ENCODE measurements around the gene GPR137B.

Gene GPR137B, protein sequence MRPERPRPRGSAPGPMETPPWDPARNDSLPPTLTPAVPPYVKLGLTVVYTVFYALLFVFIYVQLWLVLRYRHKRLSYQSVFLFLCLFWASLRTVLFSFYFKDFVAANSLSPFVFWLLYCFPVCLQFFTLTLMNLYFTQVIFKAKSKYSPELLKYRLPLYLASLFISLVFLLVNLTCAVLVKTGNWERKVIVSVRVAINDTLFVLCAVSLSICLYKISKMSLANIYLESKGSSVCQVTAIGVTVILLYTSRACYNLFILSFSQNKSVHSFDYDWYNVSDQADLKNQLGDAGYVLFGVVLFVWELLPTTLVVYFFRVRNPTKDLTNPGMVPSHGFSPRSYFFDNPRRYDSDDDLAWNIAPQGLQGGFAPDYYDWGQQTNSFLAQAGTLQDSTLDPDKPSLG

GRCh38 chr1:236142253-236143103 is at the start of gene GPR137B:
TSS of gene GPR137B (plus strand) at chr1:236142539. CDS start at chr1:236142623, 84 bp downstream.
- DNase-seq: peak; percentile 63

DNA sequence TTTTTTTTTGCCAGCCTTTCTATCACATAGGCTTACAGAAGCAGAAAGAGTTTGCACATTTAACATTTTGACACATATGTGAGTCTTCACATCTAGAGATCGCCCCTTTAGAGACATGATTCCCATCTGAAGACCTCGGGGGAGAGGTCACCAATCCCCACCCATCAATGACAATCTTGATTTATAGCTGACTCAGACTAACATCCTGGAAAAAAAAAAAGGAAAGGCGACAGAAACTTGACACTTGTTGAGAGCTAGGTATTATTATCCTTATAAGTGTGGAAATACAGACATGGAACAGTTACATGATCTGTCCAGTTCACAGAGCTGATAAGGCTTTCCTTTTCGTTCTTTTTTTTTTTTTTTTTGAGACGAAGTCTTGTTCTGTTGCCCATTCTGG is 49.4 kb upstream of the GPR137B start:
- DNase-seq: no peak

DNA sequence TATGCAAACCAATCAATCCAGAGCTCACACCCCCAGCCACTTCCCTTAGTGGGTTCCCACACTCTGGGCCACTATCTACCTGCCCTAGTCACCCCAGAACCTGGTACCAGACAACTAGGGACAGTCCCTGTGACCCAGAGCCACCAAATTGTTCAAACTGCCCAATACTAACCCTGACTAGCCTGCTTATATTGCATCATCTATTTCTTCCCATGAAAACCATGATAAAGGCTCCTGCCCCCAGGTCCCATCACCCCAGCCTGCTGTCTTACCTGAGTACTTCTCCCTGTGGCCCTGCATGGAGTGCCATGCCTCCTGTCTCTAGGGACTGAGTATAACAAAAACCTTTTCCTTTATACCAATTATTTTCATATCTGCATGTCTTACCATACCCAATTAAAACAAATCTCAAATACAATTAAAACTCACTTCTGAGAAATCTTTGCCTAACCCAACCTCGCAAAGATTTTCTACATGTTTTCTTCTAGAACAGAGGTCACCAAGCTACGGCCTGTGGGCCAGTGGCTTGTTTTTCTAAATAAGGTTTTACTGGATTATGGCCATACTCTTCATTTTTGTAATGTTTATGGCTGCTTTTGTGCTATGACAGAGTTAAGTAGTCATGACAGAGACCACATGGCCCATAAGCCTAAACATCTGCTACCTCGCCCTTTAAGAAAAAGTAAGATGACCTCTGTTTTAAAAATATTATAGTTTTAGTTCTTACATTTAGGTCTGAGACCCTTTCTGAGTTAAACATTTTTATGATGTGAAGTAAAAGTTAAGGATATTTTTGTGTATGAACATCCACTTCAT is 46.4 kb upstream of the GPR137B start:
- no peak for DNase-seq

DNA sequence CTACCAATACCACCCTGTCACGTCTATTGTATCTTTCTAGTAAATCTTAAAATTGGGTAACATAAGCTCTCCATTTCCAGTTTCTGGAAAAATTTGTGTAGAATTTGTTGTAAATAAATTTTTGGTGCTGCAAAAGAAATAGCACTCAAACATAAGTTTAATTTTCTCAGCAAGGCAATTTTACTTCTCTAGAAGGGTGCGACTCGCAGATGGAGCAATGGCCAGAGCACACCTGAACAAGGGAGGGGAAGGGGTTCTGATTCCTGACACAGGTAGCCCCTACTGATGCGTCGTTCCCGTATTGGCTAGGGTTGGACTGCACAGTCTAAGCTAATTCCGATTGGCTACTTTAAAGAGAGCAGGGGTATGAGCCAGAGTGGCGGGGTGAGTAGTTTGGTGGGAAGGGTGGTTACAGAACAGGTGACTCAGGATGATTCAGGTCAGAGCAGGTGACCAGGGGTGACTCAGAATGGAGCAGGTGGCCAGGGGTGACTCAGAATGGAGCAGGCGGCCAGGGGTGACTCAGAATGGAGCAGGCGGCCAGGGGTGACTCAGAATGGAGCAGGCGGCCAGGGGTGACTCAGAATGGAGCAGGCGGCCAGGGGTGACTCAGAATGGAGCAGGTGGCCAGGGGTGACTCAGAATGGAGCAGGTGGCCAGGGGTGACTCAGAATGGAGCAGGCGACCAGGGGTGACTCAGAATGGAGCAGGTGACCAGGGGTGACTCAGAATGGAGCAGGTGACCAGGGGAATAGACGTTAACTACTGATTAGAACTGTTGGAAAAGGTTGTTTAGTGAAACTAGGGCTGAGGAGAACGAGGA is 45.5 kb upstream of the GPR137B start:
- peak; percentile 91 for DNase-seq

DNA sequence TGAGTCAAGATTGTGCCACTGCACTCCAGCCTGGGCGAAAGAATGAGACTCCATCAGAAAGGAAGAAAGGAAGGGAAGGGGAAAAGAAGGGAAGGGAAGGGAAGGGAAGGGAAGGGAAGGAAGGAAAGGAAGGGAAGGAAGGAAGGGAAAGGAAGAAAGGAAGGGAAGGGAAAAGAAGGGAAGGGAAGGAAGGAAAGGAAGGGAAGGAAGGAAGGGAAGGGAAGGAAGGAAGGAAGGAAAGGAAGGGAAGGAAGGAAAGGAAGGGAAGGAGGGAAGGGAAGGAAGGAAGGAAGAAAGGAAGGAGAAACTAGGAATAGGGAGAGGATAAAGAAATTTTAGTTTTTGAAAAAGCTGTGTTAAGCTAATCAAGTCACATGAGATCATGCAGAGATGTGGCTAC is 44.1 kb upstream of the GPR137B start:
- DNase-seq: no peak

DNA sequence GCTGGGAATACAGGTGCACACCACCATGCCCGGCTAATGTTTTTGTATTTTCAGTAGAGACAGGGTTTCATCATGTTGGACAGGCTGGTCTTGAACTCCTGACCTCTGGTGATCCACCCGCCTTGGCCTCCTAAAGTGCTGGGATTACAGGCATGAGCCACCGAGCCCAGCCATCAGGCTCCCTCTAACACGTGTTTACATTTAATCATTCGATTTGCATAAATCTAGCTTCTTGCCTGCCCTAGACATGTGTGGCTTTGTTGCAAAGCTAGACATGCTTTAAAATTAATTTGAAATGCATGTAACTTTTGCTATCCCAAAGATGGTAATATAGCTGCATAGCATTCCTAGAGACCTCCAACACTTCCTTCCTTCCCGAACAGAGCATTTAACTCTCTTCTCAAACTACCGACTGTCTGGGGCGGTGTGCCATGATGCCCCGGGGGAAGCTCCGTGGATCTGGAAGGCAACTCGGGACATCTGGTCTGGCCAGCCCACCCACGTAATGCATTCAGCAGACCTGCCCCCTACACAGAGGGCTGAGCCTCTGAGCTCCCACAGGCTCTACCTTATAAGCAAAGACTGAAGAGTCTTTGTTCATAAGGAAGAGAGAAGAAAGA is 42.9 kb upstream of the GPR137B start:
- DNase-seq: peak; percentile 75

- DNase-seq: no peak
Observed at GRCh38 chr1:236100799-236101198, 41.5 kb upstream of the GPR137B start.

DNA sequence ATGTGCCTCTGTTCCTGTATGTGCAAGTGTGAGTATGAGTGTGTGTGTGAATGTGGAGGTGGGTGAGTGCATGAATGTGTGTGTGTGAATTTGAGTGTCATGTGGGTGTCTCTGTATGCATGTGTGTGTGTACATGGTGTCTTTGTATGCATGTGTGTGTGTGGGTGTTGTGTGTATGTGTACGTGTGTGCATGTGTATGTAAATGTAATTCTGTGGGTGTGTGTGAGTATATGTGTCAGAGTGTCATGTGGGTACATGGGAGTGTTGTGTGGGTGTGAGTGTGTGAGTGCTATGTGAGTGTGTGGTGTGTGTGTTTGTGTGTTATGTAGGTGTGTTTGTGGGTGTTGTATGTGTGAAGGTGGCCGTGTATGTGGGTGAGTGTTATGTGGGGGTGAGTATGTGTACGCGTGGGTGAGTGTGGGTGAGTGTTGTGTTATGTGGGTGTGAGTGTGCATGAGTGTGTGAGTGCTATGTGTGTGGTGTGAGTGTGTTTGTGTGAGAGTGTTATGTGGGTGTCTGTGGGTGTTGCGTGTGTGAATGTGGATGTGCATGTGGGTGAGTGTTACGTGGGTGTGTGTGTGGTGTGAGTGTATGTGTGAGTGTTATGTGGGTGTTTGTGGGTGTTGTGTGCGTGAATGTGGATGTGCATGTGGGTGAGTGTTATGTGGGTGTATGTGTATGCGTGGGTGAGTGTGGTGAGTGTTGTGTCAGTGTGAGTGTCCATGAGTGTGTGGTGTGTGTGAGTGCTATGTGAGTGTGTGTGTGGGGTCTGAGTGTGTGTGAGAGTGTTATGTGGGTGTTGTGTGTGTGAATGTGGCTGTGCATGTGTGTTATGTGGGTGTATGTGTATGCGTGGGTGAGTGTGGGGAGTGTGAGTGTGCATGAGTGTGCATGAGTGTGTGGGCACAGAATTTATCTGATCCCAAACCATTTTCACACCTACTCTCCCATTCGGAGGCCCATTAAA is 40.8 kb upstream of the GPR137B start:
- no peak for DNase-seq

GRCh38 chr1:236102611-236103010 is 39.7 kb upstream of the GPR137B start:
- no peak for DNase-seq

GRCh38 chr1:236103059-236103458 is 39.3 kb upstream of the GPR137B start:
- DNase-seq: no peak

DNA sequence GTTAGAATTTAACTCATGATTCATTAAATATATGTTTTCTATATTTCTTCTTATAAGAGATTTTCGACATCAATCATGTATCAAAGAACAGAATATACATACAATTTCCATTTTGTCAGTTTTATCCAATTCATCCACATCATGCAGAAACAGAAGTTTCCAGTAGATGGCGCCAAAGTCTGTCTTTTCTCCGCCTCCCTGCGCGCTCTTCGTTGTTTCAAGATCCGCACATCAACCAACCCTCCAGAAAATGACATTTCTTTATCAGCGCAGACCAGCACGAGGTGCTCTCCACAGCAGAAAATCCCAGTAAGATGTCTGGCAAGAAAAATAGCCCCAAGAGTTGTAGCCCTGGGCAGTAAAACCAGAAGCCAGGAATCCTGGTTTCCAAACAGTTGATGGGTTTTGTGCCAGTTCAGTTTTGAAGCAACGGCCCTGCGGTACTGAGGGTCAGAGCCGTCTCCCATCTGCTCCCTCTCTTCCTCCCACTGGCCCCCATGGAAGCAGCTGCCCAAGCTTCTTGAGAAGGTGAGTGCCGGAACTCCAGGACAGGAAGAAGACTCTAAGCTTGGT is 38.6 kb upstream of the GPR137B start:
- DNase-seq: peak; percentile 50

GRCh38 chr1:236107121-236107907 is 35.0 kb upstream of the GPR137B start:
- DNase-seq: no peak

- no peak for DNase-seq
Observed at GRCh38 chr1:236108027-236108648, 34.2 kb upstream of the GPR137B start.

- no peak for DNase-seq
Observed at GRCh38 chr1:236110137-236110536, 32.2 kb upstream of the GPR137B start.

GRCh38 chr1:236111527-236112331 is 30.6 kb upstream of the GPR137B start:
- DNase-seq: no peak

- DNase-seq: no peak
Observed at GRCh38 chr1:236112332-236112627, 30.1 kb upstream of the GPR137B start.

DNA sequence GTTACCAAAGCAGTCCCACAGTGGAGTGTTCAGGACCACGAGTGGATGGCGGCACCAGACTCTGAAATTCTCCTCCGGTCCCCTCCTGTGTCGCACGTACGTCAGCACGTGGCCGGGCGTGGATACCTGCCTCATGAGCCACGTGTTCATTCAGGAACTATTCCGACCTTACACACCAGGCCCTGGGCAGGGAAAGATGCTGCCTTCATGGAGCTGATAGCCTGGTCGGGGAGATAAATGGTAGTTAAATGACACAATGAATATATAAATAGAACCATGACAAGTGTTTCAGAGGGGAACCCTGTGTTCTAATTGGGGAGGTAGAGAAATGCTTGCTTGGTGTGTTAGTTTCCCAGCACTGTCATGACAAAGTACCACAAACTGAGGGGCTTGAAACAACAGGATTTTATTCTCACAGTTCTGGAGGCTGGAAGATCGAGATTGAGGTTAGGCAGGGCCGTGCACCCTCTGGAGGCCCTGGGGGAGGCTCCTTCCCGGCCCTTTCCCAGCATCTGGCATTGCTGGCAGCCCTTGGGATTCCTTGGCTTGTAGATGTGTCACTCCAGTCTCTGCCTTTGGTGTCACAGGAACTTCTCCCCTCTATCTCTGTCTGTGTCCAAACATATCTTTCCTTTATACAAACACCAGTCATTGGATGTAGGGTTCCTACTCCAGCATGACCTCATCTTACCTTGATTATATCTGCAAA is 28.9 kb upstream of the GPR137B start:
- no peak for DNase-seq
